Measurements from ENCODE around the gene FAP.

Gene FAP

DNA sequence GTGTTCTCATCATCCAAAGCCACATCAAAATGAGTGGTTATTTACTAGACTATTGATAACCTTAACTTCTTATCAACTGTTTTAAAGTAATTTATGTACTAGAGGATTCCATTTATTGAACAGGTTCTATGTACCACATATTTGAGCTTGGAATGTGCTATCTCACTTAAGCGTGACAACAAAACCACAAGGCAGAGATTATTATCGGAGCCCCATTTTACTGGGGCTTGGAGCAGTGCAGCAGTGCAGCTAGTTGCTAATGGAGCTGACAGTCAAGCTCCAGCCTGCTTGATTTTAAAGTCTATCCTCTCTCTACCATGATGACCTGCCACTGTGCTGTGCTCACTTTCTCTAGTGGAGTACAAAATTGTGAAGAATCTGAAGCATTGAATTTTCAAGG is 115.8 kb downstream of the FAP start:
- in situ Hi-C loops (cut with HindIII; ENCODE audit: low pct_unique_long_range_greater_than_20kb, low sequenced_read_pairs) = no loop called here
- no peak for TF ChIP-seq JUND (IDR thresholded peaks at IDR 0.05; ENCODE audit: low read depth)
- DNase-seq (ENCODE audit: low read depth in 1 of 2, low spot score in 1 of 2) = no peak

DNA sequence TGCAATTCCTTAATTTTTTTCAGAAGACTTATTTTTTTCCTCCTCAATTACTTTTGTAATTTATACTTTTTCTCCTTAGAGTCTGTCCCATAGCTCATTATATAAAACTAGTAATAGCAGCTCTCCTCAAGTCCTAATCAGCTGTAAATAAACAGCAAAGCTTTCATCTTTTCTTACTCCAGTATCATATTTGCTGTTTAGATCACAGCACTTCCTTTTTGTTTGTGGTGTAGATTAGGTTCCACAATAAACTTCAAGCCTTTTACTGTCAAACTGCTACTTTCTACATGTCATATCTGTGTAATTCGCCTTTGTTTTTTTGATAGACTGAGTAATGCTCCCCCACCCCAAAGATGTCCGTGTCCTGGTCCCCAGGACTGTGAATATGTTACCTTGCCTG is 116.7 kb downstream of the FAP start:
- in situ Hi-C loops (cut with HindIII; ENCODE audit: low pct_unique_long_range_greater_than_20kb, low sequenced_read_pairs) = no loop called here
- DNase-seq (ENCODE audit: low read depth in 1 of 2, low spot score in 1 of 2) = no peak

DNA sequence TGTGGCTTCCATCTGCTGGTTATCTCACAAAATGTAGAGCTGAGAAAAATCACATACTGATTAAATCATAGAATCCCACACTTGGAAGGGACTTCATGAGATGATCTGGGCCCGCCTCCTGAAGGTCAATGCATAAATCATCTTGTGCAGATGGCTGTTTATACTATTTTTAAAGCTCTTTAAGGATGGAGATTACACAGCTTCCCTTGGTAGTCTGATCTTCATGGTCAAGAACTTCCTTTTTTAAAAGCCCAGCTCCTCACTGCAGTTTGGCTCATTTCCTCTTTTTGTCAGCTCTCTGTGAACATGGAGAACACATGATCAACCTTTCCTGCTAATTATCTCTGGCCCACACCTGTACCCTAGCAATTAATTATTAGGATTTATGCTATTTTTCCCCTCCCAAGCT is 117.1 kb downstream of the FAP start:
- TF ChIP-seq JUND (IDR thresholded peaks at IDR 0.05; ENCODE audit: low read depth) = no peak
- in situ Hi-C loops (cut with HindIII; ENCODE audit: low pct_unique_long_range_greater_than_20kb, low sequenced_read_pairs) = no loop called here
- DNase-seq (ENCODE audit: low read depth in 1 of 2, low spot score in 1 of 2) = no peak

More for the DNA sequence above, 116.7 kb downstream of the FAP start:
- TF ChIP-seq JUND (IDR thresholded peaks at IDR 0.05; ENCODE audit: low read depth) = no peak

DNA sequence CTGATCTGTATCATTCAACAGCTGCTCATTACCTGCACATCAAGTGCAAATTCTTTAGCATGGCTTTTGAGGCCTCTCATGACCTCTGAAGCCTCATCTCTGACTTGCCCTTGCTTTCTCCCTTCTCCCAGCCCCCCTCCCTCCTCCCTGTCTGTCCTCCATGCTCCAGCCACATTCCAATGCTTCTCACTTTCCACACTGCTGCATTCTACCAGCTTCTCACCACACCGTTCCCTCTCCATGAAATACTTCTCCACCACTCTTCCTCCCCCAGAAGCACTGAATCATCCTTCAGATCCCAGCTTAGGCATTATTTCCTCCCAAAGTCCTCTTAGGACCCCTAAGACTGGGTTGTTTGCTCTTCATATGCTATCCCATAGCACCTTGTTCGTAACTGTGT is 118.1 kb downstream of the FAP start:
- in situ Hi-C loops (cut with HindIII; ENCODE audit: low pct_unique_long_range_greater_than_20kb, low sequenced_read_pairs) = no loop called here
- no peak for TF ChIP-seq JUND (IDR thresholded peaks at IDR 0.05; ENCODE audit: low read depth)
- no peak for DNase-seq (ENCODE audit: low read depth in 1 of 2, low spot score in 1 of 2)

DNA sequence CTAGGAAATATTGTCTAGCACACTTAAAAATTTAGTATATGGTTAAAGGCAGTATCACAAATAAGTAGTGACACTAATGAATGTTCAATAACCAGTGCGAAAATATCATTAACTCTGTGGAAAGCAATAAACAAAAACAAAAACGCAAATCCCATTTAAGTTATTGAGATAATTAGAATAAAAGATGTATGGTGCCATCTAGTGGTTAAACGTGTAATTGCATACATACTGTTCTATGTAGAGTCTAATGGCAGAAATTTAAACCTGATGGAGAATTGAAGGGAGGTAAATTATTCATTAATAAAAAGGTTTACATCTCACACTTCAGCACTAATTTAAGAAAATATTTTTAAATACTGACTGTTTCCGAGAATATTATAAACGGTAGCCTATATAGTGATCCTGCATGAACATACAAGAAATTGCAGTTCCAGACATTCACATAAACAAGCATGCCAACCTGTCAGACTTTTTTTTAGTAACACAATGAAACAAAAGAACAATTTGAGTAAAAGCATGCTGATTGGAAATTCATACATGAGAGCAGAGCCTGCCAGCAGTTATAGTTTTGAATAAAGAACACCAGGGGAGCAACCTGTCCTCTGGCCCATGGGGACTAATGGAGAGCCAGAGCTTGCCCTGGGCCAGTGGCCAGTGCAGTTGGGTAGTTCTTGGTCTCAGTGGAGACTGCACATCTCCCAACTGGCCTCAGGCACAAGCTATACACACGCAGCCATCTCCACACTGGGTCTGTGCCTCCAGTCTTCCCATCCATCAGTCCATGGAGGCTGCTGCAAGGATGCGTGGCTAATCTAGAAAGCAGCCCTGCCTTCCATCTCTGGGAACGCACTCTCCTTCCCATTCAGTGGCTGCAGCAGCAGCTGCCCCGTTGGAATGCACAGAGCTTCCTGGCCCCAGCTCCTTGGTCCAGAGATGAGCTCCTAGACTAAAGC is 119.2 kb downstream of the FAP start:
- peak; percentile 26 to 70 for DNase-seq (ENCODE audit: low read depth in 1 of 2, low spot score in 1 of 2)
- no peak for TF ChIP-seq JUND (IDR thresholded peaks at IDR 0.05; ENCODE audit: low read depth)
- in situ Hi-C loops (cut with HindIII; ENCODE audit: low pct_unique_long_range_greater_than_20kb, low sequenced_read_pairs) = no loop called here
